ENCODE results near the gene MRI1.
A peak's percentile ranks its signal among the peaks of the same experiment; 100 is the strongest.

DNA sequence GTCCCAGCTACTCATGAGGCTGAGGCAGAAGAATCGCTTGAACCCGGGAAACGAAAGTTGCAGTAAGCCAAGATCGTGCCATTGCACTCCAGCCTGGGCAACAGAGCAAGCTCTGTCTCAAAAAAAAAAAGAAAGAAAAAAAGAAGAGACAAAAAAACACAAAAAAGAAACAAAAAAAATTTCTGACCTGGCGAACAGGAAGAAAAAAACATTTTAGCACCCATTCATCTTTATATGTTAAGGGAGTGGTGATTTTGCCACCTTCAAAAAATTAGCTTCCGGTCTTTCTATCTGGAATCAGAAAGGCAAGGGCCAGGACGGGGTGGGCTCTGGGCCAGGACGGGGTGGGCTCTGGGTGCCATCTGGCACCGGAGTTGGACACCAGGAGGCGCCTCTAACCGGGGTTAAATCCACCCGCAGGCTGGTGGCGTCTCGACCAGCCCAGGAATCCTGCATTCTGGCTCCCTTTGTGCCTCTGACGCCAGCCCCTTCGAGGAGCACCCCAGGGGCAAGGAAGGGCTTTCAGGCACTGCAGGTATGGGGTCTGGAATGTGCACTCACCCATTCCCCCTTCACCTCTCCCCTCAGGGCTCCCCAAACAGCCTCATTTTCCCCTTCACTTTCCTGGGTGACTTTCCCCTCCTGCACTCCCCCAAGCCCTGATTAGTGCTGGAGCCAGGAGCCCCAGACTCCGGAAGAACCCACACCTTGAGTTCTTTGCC, 20.6 kb downstream of the MRI1 start:
- TF ChIP-seq, protein P1, sequence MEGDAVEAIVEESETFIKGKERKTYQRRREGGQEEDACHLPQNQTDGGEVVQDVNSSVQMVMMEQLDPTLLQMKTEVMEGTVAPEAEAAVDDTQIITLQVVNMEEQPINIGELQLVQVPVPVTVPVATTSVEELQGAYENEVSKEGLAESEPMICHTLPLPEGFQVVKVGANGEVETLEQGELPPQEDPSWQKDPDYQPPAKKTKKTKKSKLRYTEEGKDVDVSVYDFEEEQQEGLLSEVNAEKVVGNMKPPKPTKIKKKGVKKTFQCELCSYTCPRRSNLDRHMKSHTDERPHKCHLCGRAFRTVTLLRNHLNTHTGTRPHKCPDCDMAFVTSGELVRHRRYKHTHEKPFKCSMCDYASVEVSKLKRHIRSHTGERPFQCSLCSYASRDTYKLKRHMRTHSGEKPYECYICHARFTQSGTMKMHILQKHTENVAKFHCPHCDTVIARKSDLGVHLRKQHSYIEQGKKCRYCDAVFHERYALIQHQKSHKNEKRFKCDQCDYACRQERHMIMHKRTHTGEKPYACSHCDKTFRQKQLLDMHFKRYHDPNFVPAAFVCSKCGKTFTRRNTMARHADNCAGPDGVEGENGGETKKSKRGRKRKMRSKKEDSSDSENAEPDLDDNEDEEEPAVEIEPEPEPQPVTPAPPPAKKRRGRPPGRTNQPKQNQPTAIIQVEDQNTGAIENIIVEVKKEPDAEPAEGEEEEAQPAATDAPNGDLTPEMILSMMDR (IDR thresholded peaks at IDR 0.05; ENCODE audit: extremely low read depth in 1 of 2, insufficient read depth in 1 of 2, low read depth in 1 of 2, low read length in 2 of 2): peak; percentile 67 to 85
- TF ChIP-seq GATA2 (IDR thresholded peaks at IDR 0.05; ENCODE audit: insufficient read depth, insufficient read length, low read depth, low read length) (no peak), EZH2 (IDR thresholded peaks at IDR 0.05; ENCODE audit: borderline replicate concordance, low read depth, low read length, severe bottlenecking) (no peak), POLR2AphosphoS5 (IDR thresholded peaks at IDR 0.05; ENCODE audit: insufficient read depth, low read depth, low read length) (no peak), POLR2A (IDR thresholded peaks at IDR 0.05; ENCODE audit: low read depth, low read length) (no peak), MYC (IDR thresholded peaks at IDR 0.05; ENCODE audit: low read depth, low read length) (no peak)

Data from endothelial cell of umbilical vein (primary cell).